IPS DF 19.7 (cell line): ENCODE measurements around the gene MLN.
A peak's percentile ranks its signal among the peaks of the same experiment; 100 is the strongest.

Source experiments
- DNase-seq: peaks from one replicate; pipeline ENCODE4 v3.0.0-alpha.2; 2013; ENCODE audit warnings: low read depth, low spot score

MLN gene

GRCh38 chr6:33771146-33772081 lies 32.4 kb downstream of the MLN start:
- DNase-seq: peak; percentile 59

GRCh38 chr6:33770833-33771145 lies 33.0 kb downstream of the MLN start:
- no peak for DNase-seq

- DNase-seq: no peak
Observed at GRCh38 chr6:33770124-33770832, 33.5 kb downstream of the MLN start.

- DNase-seq: no peak
Observed at GRCh38 chr6:33769248-33769821, 34.5 kb downstream of the MLN start.

GRCh38 chr6:33768644-33769120 lies 35.1 kb downstream of the MLN start:
- DNase-seq: no peak

GRCh38 chr6:33766921-33767907 lies 36.6 kb downstream of the MLN start:
- no peak for DNase-seq

GRCh38 chr6:33765368-33765767 lies 38.4 kb downstream of the MLN start:
- no peak for DNase-seq

GRCh38 chr6:33764036-33764435 lies 39.8 kb downstream of the MLN start:
- no peak for DNase-seq

- no peak for DNase-seq
Observed at GRCh38 chr6:33763483-33763882, 40.3 kb downstream of the MLN start.

GRCh38 chr6:33762713-33763112 lies 41.1 kb downstream of the MLN start:
- no peak for DNase-seq

- no peak for DNase-seq
Observed at GRCh38 chr6:33761922-33762629, 41.7 kb downstream of the MLN start.

- DNase-seq: no peak
Observed at GRCh38 chr6:33761581-33761921, 42.3 kb downstream of the MLN start.

- DNase-seq: no peak
Observed at GRCh38 chr6:33759887-33760629, 43.7 kb downstream of the MLN start.

- no peak for DNase-seq
Observed at GRCh38 chr6:33758815-33759216, 45.0 kb downstream of the MLN start.

GRCh38 chr6:33757906-33758305 lies 45.9 kb downstream of the MLN start:
- DNase-seq: no peak

GRCh38 chr6:33757113-33757512 lies 46.7 kb downstream of the MLN start:
- DNase-seq: no peak

- DNase-seq: no peak
Observed at GRCh38 chr6:33756211-33756954, 47.4 kb downstream of the MLN start.

- DNase-seq: no peak
Observed at GRCh38 chr6:33755070-33755869, 48.5 kb downstream of the MLN start.

- DNase-seq: no peak
Observed at GRCh38 chr6:33754222-33754621, 49.6 kb downstream of the MLN start.
